DMS114 treated with DMSO at 0.1 percent for 48 hours (cell line): ENCODE results near the gene LTBP1.

ENCODE experiments used
- DNase-seq: peaks from one replicate; lab custom pipeline; 2025; ENCODE audit not compliant: unreplicated experiment; lab: John Stamatoyannopoulos, UW

Gene LTBP1

DNA sequence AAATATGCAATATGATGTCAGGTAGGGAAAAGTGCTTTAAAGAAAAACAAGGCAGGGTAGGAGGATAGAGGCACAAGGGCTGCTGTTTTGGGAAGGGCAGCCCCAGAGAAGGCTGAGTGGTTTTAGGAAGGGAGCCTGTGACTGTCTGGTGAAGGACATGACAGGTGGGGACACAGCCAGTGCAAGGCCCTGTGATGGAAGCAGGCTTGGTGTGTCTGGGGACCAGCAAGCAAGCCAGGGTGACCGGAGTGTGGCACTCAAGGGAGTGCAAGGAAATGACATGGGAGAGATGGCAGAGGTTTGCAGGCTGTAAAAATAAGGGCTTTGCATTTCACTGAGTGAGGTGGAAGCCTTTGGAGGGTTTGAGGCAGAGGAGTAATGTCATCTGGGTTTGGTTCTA, 62.0 kb downstream of the LTBP1 start:
- no peak for DNase-seq

- no peak for DNase-seq
Measured at GRCh38 chr2:33009249-33009648, 62.5 kb downstream of the LTBP1 start.

DNA sequence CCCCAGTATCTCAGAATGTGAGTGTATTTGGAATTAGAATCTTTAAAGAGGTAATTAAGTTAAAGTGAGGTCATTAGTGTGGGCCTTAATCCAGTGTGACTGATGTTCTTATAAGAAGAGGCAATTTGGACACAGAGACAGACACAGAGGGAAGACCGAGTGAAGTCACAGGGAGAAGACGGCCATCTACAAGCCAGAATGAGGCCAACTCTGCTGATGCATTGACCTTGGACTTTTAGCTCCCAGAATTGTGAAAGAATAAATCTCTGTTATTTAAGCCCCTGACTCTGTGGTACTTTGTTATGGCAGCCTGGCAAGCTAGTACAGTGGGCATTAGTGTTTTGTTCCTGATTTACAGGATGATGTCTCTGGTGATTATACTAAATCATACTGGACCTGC, 64.6 kb downstream of the LTBP1 start:
- no peak for DNase-seq

- DNase-seq, result no peak
Measured at GRCh38 chr2:33011941-33012340, 65.2 kb downstream of the LTBP1 start.

DNA sequence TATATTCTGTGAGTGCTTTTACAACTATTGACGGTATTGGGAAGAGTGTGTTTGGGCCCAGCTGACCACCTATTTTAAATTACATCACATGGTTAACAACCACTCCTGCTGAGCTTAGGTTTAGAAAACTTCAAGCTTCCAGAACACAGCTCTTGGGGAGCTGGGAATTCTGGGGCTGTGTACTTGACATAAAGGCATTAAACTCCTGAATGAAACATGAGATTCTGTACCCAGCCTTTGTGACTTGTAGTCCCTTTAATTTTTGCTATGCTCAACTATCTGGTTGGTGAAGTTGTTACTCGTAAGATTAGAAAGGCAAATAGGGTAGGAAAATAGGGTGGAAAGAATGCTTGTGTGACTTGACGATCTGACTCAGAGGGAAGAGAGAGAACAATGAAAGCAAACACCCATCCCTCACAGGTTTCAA, 66.9 kb downstream of the LTBP1 start:
- no peak for DNase-seq

GRCh38 chr2:33014268-33014667, 67.5 kb downstream of the LTBP1 start:
- DNase-seq, result no peak

DNA sequence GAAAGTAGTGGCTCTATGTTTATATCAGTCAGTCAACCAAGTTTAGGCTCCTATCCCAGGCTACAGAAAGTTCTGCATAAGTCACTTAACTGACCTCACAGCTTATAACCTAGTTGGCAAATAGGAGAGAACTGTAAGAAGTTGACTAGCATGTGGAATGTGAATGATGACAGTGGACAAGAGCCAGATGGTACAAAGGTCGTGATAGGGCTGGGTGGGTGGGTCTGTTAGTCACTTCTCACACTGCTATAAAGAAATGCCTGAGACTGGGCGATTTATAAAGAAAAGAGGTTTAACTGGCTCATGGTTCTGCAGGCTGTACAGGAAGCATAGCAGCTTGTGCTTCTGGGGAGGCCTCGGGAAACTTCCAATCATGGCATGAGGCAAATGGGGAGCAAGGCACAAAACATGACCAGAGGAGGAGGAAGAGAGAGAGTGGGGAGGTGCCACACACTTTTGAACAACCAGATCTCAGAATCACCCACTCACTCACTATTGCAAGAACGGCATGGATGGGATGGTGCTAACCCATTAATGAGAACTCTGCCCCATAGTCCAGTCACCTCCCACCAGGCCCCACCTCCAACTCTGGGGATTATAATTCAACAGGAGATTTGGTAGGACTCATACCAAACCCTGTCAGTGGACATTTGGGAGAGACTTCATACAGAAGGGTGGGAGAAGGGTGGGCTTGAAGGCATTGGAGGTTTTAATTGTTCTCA, 68.8 kb downstream of the LTBP1 start:
- no peak for DNase-seq

DNA sequence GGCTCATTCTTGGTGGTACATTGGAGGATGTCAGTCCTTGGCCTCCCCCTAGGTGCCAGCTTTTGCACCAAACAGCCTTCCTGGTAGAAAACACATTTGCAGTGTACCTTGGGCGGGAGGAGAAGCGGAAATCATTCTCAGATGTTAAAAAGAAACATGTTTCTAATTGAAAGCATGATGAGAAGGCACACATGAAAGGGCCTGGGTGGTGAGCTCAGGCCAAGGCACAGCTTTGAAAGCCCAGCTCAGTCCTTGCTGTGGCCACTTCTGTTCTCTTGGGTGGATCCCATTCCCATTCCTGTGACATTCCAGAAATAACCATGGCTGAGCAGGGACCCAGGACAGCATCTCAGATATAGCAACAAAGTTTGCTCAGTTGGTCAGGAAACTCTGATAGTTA, 71.5 kb downstream of the LTBP1 start:
- no peak for DNase-seq

DNA sequence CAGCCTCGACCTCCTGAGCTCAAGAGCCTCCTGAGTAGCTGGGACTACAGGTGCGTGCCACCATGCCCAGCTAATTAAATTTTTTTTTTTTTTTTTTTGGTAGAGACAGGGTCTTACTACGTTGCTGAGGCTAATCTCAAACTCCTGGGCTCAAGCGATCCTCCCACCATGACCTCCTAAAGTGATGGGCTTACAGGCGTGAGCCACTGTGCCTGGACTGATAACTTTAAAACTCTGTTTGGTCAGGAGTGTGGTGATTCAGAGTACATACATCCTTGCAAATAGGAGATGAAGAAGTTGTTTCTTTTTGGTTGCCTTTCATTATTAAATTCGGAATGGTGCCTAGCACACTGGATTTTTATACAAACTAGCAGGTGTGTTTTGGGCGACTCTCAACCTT, 73.0 kb downstream of the LTBP1 start:
- no peak for DNase-seq

DNA sequence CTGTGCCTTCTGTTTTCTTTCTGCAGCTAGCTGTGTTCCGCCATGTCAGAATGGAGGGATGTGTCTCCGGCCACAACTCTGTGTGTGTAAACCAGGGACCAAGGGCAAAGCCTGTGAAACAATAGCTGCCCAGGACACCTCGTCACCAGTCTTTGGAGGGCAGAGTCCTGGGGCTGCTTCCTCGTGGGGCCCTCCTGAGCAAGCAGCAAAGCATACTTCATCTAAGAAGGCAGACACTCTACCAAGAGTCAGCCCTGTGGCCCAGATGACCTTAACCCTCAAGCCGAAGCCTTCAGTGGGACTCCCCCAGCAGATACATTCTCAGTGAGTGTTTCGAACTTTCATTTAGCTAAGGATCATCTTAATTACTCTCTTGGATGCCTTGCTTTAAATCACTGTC, 74.1 kb downstream of the LTBP1 start:
- DNase-seq, result no peak

DNA sequence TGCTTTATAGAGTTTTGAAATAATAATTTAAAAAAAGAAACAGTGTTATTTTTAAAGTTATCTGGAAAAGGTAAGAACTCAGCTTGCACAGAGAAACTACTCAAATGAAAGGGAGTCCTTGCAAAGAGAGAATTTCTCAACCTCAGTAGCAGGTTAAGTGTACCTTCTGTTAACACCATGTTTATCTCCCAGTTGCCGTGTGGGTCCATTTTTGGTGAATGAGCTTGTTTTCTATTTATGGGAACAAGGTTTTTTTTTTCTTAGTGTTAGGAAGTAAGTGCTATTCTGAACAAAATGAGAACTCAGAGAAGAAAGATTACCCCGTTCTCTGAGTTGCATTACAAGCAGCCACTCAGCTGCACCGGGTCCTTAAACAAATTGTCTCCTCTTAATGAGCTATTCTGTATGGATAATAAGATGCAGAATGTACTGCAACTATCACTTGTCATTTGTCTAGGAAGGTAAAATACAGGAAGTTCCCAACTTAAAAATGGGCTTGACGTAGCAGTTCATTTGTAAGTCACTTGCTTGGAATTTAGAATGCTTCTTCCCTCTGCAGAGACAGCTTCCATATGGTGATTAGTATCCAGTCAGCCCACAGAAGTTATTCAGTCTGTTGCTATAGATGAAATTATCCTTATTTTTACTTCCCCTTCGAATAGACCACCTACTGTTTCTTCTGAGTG, 74.9 kb downstream of the LTBP1 start:
- DNase-seq, result no peak

DNA sequence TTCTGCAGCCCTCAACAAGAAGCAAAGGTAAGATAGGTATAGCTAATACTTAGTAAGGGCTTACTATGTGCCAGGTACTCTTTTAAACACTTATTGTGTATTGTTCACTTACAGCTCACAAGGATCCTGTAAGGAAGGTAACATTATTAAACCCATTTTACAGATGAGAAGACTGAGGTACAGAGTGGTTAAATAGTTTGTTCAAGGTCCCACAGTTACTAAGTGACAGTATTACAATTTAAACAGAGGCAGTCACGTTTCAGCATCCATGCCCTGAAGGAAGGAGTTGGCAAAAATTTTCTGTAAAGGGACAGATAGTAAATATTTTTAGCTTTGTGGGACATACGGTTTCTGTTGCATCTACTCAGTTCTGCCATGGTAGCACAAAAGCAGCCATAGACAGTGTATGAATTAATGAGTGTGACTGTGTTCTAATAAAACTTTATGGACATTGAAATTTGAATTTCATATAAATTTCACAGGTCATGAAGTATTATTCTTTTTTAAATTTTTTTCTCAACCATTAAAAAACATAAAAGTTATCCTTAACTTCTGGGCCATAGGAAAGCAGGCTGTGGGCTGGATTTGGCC, 75.7 kb downstream of the LTBP1 start:
- no peak for DNase-seq

- DNase-seq, result no peak
Measured at GRCh38 chr2:33022989-33023727, 76.4 kb downstream of the LTBP1 start.

GRCh38 chr2:33023728-33024500, 77.2 kb downstream of the LTBP1 start:
- DNase-seq, result no peak

- no peak for DNase-seq
Measured at GRCh38 chr2:33024758-33025157, 78.0 kb downstream of the LTBP1 start.

DNA sequence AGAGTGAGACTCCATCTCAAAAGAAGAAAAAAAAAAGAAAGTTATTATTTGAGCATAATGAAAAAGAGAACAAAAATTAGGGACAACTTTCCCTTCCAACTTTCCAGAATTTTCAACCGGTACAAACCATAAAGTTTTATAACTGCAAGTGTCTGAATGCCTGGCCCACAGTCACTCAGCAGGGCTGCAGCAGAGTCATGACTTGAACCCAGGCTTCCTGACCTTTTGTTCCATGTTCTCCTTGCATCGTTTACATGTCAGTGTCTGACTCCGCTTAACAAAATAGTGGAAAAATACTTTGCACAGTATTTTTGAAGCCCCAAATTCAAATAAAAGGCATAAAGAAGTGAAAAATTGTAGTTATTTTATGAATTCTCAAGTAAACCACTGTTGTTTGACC, 82.7 kb downstream of the LTBP1 start:
- DNase-seq, result no peak

DNA sequence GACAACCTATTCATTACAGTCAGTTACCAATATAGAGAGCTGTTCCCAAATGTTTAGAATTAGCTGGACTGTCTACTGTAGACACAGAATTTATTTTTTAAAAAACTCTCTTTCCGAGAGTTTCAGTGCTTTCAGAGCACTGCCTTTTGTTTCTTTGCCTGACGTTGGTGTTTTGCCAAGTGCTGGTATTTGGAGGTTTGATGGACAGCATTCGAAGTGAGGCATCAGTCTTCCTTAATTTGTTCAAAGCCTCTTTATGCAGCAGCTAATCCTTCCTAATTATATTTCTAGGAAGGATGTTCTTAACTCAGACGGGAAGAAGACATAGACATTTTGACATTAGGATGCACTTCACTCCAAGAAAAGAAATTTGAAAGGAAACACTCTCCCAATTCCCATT, 83.2 kb downstream of the LTBP1 start:
- no peak for DNase-seq

GRCh38 chr2:33030326-33030725, 83.6 kb downstream of the LTBP1 start:
- no peak for DNase-seq

DNA sequence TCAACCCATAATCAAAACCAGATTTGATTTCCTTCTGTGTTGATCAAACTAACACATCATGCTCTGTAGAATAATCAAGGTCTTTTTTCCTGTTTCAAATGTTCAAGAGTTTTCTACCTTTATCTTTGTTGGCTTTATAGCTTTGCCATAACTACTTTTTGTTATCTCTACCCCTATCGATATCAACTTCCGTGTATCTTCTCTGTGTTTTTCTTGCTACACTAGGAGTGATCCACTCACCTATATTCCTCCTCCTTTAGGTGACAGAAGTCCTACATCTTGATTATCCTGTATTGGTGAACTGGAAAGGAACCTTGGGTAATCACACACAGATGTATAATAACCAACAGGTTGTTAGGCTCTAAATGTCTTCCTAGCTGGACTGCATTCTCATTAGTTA, 85.5 kb downstream of the LTBP1 start:
- no peak for DNase-seq

DNA sequence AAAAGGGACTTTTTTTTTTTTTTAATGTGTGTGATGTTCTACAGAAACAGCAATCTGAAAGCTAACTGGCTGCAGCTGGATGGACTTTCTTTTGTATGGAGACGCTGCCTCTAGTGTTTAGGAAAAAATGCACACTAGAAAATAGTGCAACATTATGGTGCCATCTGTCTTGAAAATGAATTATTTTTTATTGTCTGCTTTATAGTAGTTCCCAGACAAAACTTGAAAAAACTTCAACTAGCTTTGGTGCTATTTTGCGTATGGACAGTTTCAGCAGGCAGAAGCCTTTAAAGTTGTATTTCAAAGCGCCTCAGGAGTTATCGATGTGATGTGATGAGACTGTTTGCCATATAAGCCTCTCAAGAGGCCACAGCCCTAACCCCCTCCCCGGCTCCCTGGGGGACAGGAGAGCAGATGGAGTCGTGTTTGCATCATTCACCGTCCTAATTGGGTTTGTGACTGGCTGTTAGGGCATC, 86.9 kb downstream of the LTBP1 start:
- peak; percentile 47 for DNase-seq

DNA sequence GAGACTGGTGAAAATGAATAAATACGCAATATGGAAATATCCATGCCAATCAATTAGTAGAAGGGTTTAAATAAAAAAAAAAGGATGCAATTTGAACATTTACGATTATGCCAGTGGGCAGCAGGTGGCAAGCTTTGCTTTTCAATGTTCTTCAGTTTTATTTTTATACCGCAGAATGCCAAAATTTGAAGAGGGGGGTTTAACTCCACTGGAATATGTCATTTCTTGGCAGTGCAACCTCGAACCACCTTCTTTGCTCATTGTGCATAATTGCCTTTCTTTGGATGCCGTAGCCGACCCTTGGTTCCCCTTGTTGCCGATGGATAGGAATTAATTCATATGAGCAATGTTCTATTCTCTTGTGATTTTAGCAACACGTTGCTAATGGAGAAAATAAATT, 88.0 kb downstream of the LTBP1 start:
- no peak for DNase-seq
